SK-N-SH (cell line): ENCODE measurements around the gene IRF2BPL. TPM values are rescaled to one million over a fixed set of nuclear protein-coding genes. Genes with fewer than 3 reads are reported as not detected.

Experiments used
- CTCF ChIA-PET: fragments of 300-600, 350-600 bp; formaldehyde crosslinking; extraction: SDS; loops from one replicate; lab custom pipeline; 2021; lab: Yijun Ruan, JAX
- POLR2A ChIA-PET: fragments of 350-600 bp; sonication (Branson Sonifier 250); formaldehyde crosslinking; extraction: SDS; loops from one replicate; lab custom pipeline; 2020; ENCODE audit warnings: antibody characterized with exemption, inconsistent platforms; lab: Yijun Ruan, JAX
- DNase-seq: peaks from one replicate; pipeline ENCODE4 v3.0.0; 2012
- H2AFZ ChIP-seq: fragments of 200-600 bp; sonication (generic); 2 replicates; pipeline ENCODE4 v1.8.1; 2016; ENCODE audit warnings: antibody characterized with exemption, mild to moderate bottlenecking, low read depth
- H3F3A ChIP-seq: fragments of 200-600 bp; sonication (generic); replicated peaks from 2 replicates; pipeline ENCODE3; 2016; ENCODE audit warnings: antibody characterized with exemption, mild to moderate bottlenecking; ENCODE audit not compliant: insufficient read depth
- H3K27ac ChIP-seq, 2 experiments: fragments of 200-500 bp in 1 of 2; fragments of 200-600 bp in 1 of 2; sonication (Bioruptor generic) in 1 of 2; sonication (generic), shearing (Covaris generic) in 1 of 2; 2 replicates each; pipeline versions ENCODE4 v1.5.1 to v1.6.1; 2014 to 2016; ENCODE audit warnings: low read depth in 2 of 2, inconsistent platforms in 1 of 2, low read length in 1 of 2, mild to moderate bottlenecking in 1 of 2, mixed read lengths in 1 of 2
- H3K27me3 ChIP-seq: fragments of 200-600 bp; sonication (generic), shearing (Covaris generic); 2 replicates; pipeline ENCODE4 v1.6.1; 2016; ENCODE audit warnings: mixed run types; ENCODE audit not compliant: insufficient read depth
- H3K36me3 ChIP-seq, 2 experiments: fragments of 200-500 bp in 1 of 2; fragments of 200-600 bp in 1 of 2; sonication (Bioruptor generic) in 1 of 2; sonication (generic) in 1 of 2; replicated peaks in 1 of 2; 2 replicates each; pipeline versions ENCODE3 to v1.5.1; 2014 to 2016; ENCODE audit warnings: low read length in 1 of 2, mild to moderate bottlenecking in 1 of 2; ENCODE audit not compliant: insufficient read depth in 2 of 2, control insufficient read depth in 1 of 2
- H3K4me1 ChIP-seq, 2 experiments: fragments of 200-500 bp in 1 of 2; fragments of 200-600 bp in 1 of 2; sonication (Bioruptor generic) in 1 of 2; sonication (generic), shearing (Covaris generic) in 1 of 2; 2 replicates each; pipeline versions ENCODE4 v1.5.1 to v1.6.1; 2014 to 2016; ENCODE audit warnings: low read depth in 1 of 2, low read length in 1 of 2, mixed run types in 1 of 2; ENCODE audit not compliant: insufficient read depth in 2 of 2, control insufficient read depth in 1 of 2
- H3K4me2 ChIP-seq: fragments of 200-600 bp; sonication (generic), shearing (Covaris generic); 2 replicates; pipeline ENCODE4 v1.6.1; 2017; ENCODE audit warnings: mixed run types
- H3K4me3 ChIP-seq, 2 experiments: fragments of 200-500 bp in 1 of 2; fragments of 200-600 bp in 1 of 2; sonication (Bioruptor generic) in 1 of 2; sonication (generic), shearing (Covaris generic) in 1 of 2; 2 replicates each; pipeline versions ENCODE4 v1.5.1 to v1.8.1; 2014 to 2016; ENCODE audit warnings: low read depth in 2 of 2, inconsistent platforms in 1 of 2, low read length in 1 of 2, mild to moderate bottlenecking in 1 of 2, mixed read lengths in 1 of 2, moderate library complexity in 1 of 2
- H3K79me2 ChIP-seq: fragments of 200-600 bp; sonication (generic); 2 replicates; pipeline ENCODE4 v1.8.1; 2017; ENCODE audit warnings: mild to moderate bottlenecking; ENCODE audit not compliant: insufficient read depth
- H3K9ac ChIP-seq: fragments of 200-600 bp; sonication (generic); 2 replicates; pipeline ENCODE4 v1.6.1; 2017; ENCODE audit warnings: mixed run types
- H3K9me2 ChIP-seq: fragments of 200-600 bp; sonication (generic); 2 replicates; pipeline ENCODE4 v1.6.1; 2017; ENCODE audit warnings: mixed run types
- H3K9me3 ChIP-seq: fragments of 200-600 bp; sonication (generic); 2 replicates; pipeline ENCODE4 v1.6.1; 2017; ENCODE audit warnings: mixed run types, mild to moderate bottlenecking, moderate library complexity
- H4K20me1 ChIP-seq: fragments of 200-600 bp; sonication (generic); 2 replicates; pipeline ENCODE4 v1.6.1; 2017; ENCODE audit warnings: mild to moderate bottlenecking, mixed run types; ENCODE audit not compliant: insufficient read depth
- CHD2 ChIP-seq: fragments of 150-350 bp; IDR thresholded peaks from 2 replicates; pipeline ENCODE4 v1.6.1; 2018; ENCODE audit warnings: low read length; ENCODE audit not compliant: partially characterized antibody
- EP300 ChIP-seq, 2 experiments: IDR thresholded peaks; 2 replicates each; pipeline versions ENCODE4 v1.4.0 to v1.6.1; 2012; ENCODE audit warnings: borderline replicate concordance in 1 of 2, low read depth in 1 of 2, low read length in 1 of 2
- GABPA ChIP-seq: IDR thresholded peaks from 2 replicates; pipeline ENCODE4 v1.4.0; 2012; ENCODE audit warnings: low read depth, mild to moderate bottlenecking
- MXI1 ChIP-seq: IDR thresholded peaks from 2 replicates; pipeline ENCODE4 v1.6.1; 2012; ENCODE audit warnings: mild to moderate bottlenecking, low read depth, low read length, improper control_type of control experiment
- NFIC ChIP-seq: IDR thresholded peaks from 2 replicates; pipeline ENCODE4 v1.4.0; 2012; ENCODE audit warnings: borderline replicate concordance
- POLR2AphosphoS5 ChIP-seq: IDR thresholded peaks from 2 replicates; pipeline ENCODE4 v1.6.1; 2012; ENCODE audit warnings: low read depth, low read length
- TEAD4 ChIP-seq: IDR thresholded peaks from 2 replicates; pipeline ENCODE4 v1.4.0; 2012; ENCODE audit warnings: mild to moderate bottlenecking, borderline replicate concordance; ENCODE audit not compliant: insufficient read depth
- USF2 ChIP-seq: fragments of 150-350 bp; IDR thresholded peaks from 2 replicates; pipeline ENCODE4 v1.6.1; 2017; ENCODE audit warnings: antibody characterized with exemption, low read length, low read depth, borderline replicate concordance
- YY1 ChIP-seq: IDR thresholded peaks from 2 replicates; pipeline ENCODE4 v1.4.0; 2012; ENCODE audit warnings: low read depth, mild to moderate bottlenecking
- WGBS: methylation state at CpG from one replicate; pipeline ENCODE4 v1.1.6; 2017; ENCODE audit warnings: low lambda C conversion rate; 5-methylcytosine and 5-hydroxymethylcytosine counted together
- polyA plus RNA-seq, 3 experiments: library from polyadenylated mRNA; depleted of rRNA; stranded (reverse); fragments of >200 nt; gene quantifications; 2 replicates each; pipeline ENCODE4 v1.2.3, GENCODE V29; 2012
- TF ChIP-seq, protein P1 (sequence below): IDR thresholded peaks from 2 replicates; pipeline ENCODE4 v1.4.0; 2012; ENCODE audit warnings: low read depth, borderline replicate concordance
- TF ChIP-seq, protein P2 (sequence below): IDR thresholded peaks from 2 replicates; pipeline ENCODE4 v1.4.0; 2012; ENCODE audit warnings: low read depth, borderline replicate concordance

Gene IRF2BPL
- polyA plus RNA-seq, 1 of the 3 experiments (the other 2 are of a cell fraction), result 17.1 TPM

DNA sequence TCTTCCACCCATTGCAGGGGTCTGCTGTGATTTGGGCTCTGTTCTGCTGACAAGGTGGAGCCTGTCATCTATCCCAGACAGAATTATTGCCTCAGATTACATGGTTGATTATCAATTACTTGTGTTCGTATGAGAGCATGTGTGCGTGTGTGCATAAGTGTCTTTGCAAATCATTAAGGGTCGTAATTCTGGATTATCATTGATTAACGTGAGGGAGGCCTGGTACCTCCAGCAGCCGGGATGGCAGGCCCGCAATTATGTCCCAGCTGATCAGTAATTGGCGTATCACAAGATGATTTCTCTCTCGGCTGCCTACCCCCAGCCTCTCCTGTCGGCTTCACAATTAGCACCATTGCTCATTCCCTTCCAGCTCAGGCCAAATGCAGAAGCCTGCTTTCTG lies 29.6 kb upstream of the IRF2BPL start (continued):
- no peak for TF ChIP-seq EP300 (IDR thresholded peaks at IDR 0.05; ENCODE audit: borderline replicate concordance in 1 of 2, low read depth in 1 of 2, low read length in 1 of 2)
- TF ChIP-seq, protein P1, sequence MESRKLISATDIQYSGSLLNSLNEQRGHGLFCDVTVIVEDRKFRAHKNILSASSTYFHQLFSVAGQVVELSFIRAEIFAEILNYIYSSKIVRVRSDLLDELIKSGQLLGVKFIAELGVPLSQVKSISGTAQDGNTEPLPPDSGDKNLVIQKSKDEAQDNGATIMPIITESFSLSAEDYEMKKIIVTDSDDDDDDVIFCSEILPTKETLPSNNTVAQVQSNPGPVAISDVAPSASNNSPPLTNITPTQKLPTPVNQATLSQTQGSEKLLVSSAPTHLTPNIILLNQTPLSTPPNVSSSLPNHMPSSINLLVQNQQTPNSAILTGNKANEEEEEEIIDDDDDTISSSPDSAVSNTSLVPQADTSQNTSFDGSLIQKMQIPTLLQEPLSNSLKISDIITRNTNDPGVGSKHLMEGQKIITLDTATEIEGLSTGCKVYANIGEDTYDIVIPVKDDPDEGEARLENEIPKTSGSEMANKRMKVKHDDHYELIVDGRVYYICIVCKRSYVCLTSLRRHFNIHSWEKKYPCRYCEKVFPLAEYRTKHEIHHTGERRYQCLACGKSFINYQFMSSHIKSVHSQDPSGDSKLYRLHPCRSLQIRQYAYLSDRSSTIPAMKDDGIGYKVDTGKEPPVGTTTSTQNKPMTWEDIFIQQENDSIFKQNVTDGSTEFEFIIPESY, result no peak
- TF ChIP-seq, protein P2, sequence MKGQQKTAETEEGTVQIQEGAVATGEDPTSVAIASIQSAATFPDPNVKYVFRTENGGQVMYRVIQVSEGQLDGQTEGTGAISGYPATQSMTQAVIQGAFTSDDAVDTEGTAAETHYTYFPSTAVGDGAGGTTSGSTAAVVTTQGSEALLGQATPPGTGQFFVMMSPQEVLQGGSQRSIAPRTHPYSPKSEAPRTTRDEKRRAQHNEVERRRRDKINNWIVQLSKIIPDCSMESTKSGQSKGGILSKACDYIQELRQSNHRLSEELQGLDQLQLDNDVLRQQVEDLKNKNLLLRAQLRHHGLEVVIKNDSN, result no peak

GRCh38 chr14:77055981-77056380 lies 27.5 kb upstream of the IRF2BPL start:
- Histone ChIP-seq H3F3A (peaks cover 4% of the 10 kb centered on the region), H4K20me1 (no peaks in the 10 kb centered on the region), H3K4me2 (no peak overlapping the region), H3K4me3 (no peak overlapping the region), H3K9ac (no peak overlapping the region), H3K36me3 (no peaks in the 10 kb centered on the region), H3K27ac (no peak overlapping the region), H2AFZ (no peak overlapping the region), H3K9me2 (no peaks in the 10 kb centered on the region), H3K9me3 (no peaks in the 10 kb centered on the region), H3K79me2 (no peaks in the 10 kb centered on the region), H3K4me1 (peaks cover 11 to 33% of the 10 kb centered on the region in 2 experiments; a peak in 3 of 4 replicates), H3K27me3 (no peaks in the 10 kb centered on the region)
- TF ChIP-seq USF2 (no peak), YY1 (no peak), POLR2AphosphoS5 (no peak), TEAD4 (no peak), CHD2 (no peak), MXI1 (no peak), GABPA (no peak), NFIC (no peak)
- TF ChIP-seq, protein P2, result no peak
- ChIA-PET POLR2A (no interaction called here), CTCF (interaction anchor here (1.0 to 24.4 kb wide), 4 partner anchors 12 to 184 kb away, joined by 3 to 484 read pairs (median 56); partner anchors contain the start of gene IRF2BPL)
- DNase-seq, result no peak
- WGBS, result 80% methylated on average over 3 of the region's 3 CpGs
